Hepatocyte (in vitro differentiated cells): Measurements from ENCODE around the gene SUGCT.

Source experiments
- EZH2 ChIP-seq: fragments of 200-600 bp; sonication (generic); IDR thresholded peaks from 2 replicates; pipeline ENCODE4 v1.6.1; 2016; ENCODE audit warnings: antibody characterized with exemption, mild to moderate bottlenecking, borderline replicate concordance
- EZH2phosphoT487 ChIP-seq: fragments of 200-600 bp; sonication (generic); IDR thresholded peaks from one replicate; pipeline ENCODE4 v1.6.1; 2018; ENCODE audit warnings: antibody characterized with exemption, mild to moderate bottlenecking, low read depth, moderate library complexity; ENCODE audit not compliant: unreplicated experiment, severe bottlenecking
- TF ChIP-seq, protein P1 (sequence below): fragments of 200-600 bp; sonication (generic); IDR thresholded peaks from 2 replicates; pipeline ENCODE4 v1.5.1; 2016; ENCODE audit warnings: antibody characterized with exemption, mild to moderate bottlenecking; ENCODE audit not compliant: poor library complexity

DNA sequence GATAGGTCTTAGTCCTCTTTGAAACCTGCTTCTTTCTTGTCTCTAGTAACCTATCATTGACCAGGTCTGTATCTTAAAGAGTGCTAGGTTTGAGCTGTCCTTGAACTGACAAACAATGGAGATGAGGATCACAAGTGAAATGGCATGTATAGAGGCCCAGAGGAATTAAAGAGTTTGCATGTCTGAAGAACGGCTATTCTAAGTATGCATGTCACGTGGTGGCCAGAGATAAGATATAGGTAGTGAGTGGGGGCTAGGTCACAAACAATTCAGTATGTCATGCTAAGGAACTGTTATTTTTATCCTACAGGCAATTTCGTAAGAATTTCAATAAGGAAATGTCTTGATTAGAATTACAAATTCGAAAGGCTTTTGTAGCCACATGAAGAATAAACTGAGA, 95.3 kb downstream of the SUGCT start:
- TF ChIP-seq, protein P1, sequence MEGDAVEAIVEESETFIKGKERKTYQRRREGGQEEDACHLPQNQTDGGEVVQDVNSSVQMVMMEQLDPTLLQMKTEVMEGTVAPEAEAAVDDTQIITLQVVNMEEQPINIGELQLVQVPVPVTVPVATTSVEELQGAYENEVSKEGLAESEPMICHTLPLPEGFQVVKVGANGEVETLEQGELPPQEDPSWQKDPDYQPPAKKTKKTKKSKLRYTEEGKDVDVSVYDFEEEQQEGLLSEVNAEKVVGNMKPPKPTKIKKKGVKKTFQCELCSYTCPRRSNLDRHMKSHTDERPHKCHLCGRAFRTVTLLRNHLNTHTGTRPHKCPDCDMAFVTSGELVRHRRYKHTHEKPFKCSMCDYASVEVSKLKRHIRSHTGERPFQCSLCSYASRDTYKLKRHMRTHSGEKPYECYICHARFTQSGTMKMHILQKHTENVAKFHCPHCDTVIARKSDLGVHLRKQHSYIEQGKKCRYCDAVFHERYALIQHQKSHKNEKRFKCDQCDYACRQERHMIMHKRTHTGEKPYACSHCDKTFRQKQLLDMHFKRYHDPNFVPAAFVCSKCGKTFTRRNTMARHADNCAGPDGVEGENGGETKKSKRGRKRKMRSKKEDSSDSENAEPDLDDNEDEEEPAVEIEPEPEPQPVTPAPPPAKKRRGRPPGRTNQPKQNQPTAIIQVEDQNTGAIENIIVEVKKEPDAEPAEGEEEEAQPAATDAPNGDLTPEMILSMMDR = no peak
- no peak for TF ChIP-seq EZH2phosphoT487
- TF ChIP-seq EZH2 = no peak
